Astrocyte (in vitro differentiated cells and primary cell): ENCODE data around the gene DISP3.

Experiments
- CTCF ChIP-seq: IDR thresholded peaks from 2 replicates; pipeline ENCODE4 v1.5.1; 2011; ENCODE audit warnings: low read depth, mild to moderate bottlenecking, inconsistent platforms, low read length, moderate library complexity; ENCODE audit not compliant: insufficient read depth
- EZH2 ChIP-seq: IDR thresholded peaks from 2 replicates; pipeline ENCODE4 v1.6.1; 2012; ENCODE audit warnings: mild to moderate bottlenecking, low read length, inconsistent platforms; ENCODE audit not compliant: insufficient read depth

- TF ChIP-seq CTCF (no peak), EZH2 (no peak)
Observed at GRCh38 chr1:11494771-11495170, 15.8 kb downstream of the DISP3 start.
